HG03025 (cell line): Measurements from ENCODE around the gene F2.
"Not testable (repeated sequence)": the region's sequence is repeated elsewhere in the genome, so short reads cannot be mapped to it uniquely, and the experiment has no call there.

ENCODE experiments used
- ATAC-seq: cut with Tn5 transposase; IDR thresholded peaks from one replicate; pipeline ENCODE4 v1.9.1; 2021; ENCODE audit warnings: mild to moderate bottlenecking, moderate library complexity; ENCODE audit not compliant: unreplicated experiment, low FRiP score

Gene F2

GRCh38 chr11:46710821-46711269, 8.2 kb upstream of the F2 start:
- no peak for ATAC-seq

- no peak for ATAC-seq
Measured at GRCh38 chr11:46711303-46711702, 7.7 kb upstream of the F2 start.

- no peak for ATAC-seq
Measured at GRCh38 chr11:46712874-46713576, 6.0 kb upstream of the F2 start.

GRCh38 chr11:46717825-46718154, 1.2 kb upstream of the F2 start:
- not testable (repeated sequence) for ATAC-seq

GRCh38 chr11:46718155-46719019, 626 bp upstream of the F2 start:
- ATAC-seq: no peak

- no peak for ATAC-seq
Measured at GRCh38 chr11:46719543-46720218, 668 bp downstream of the F2 start.

- ATAC-seq: no peak
Measured at GRCh38 chr11:46721286-46721685, 2.3 kb downstream of the F2 start.

- ATAC-seq: no peak
Measured at GRCh38 chr11:46722566-46723358, 3.7 kb downstream of the F2 start.

GRCh38 chr11:46723359-46723680, 4.3 kb downstream of the F2 start:
- no peak for ATAC-seq

- no peak for ATAC-seq
Measured at GRCh38 chr11:46724088-46724487, 5.1 kb downstream of the F2 start.

GRCh38 chr11:46725338-46726205, 6.6 kb downstream of the F2 start:
- ATAC-seq: no peak

GRCh38 chr11:46726206-46726862, 7.3 kb downstream of the F2 start:
- ATAC-seq: no peak

- no peak for ATAC-seq
Measured at GRCh38 chr11:46727952-46728658, 9.1 kb downstream of the F2 start.

GRCh38 chr11:46728659-46729040, 9.6 kb downstream of the F2 start:
- no peak for ATAC-seq

GRCh38 chr11:46729110-46730027, 10.4 kb downstream of the F2 start:
- no peak for ATAC-seq

- ATAC-seq: no peak
Measured at GRCh38 chr11:46731545-46731944, 12.5 kb downstream of the F2 start.

GRCh38 chr11:46733234-46733633, 14.2 kb downstream of the F2 start:
- ATAC-seq: no peak

- no peak for ATAC-seq
Measured at GRCh38 chr11:46736146-46736545, 17.1 kb downstream of the F2 start.
